Measurements from ENCODE around the gene LAMA1. TPM values are rescaled to one million over a fixed set of nuclear protein-coding genes. Genes with fewer than 3 reads are reported as not detected.

LAMA1 gene
- total and polyA plus RNA-seq, 10 of the 15 experiments (the other 5 are each of a cell fraction or from before 2014, with no cell fraction given) = under 0.01 to 1.9 (median 0.06) TPM; not detected in 6

DNA sequence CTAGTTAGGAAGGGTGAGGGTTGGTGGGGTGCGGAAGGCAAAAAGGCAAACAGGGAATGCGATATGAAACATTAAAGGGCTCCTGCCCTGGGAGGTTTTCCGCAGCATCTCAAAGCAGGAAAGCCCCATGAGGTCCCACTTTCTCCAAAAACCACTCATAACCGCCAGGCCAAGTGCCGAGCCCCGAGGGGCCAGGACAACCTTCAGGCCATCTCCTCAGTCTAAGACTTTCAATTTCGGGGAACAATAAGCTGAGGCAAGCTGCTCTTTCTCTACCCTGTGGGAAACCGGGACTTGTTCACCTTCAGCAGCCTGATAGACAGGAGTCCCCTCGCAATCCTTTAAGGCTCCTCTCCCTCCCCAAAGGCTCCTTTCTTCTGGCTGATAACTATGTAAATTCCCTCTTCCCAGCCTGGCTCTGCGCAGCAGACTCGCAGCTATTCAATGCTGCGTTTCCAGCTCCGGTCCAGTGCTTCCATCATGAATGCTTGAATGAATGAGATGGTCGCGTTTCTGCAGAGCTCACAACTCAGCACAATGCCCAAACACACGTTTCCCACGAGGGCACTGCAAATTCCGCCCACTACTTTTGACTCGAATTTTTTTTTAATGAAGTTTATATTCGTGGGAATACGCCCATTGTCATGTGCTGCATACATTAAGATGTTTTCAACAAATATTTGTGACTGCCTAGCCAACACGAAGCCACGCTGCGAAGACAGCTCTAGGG lies 1.4 kb downstream of the LAMA1 start (continued):
- TF ChIP-seq MLLT1 (IDR thresholded peaks at IDR 0.05) (no peak), LARP7 (IDR thresholded peaks at IDR 0.05) (no peak), PAX5 (IDR thresholded peaks at IDR 0.05; ENCODE audit: borderline replicate concordance, low read depth, low read length) (no peak), ZBTB4 (CRISPR knock-in tag; IDR thresholded peaks at IDR 0.05) (no peak), CREM (IDR thresholded peaks at IDR 0.05; ENCODE audit: low read depth) (no peak), SUPT20H (IDR thresholded peaks at IDR 0.05; ENCODE audit: borderline replicate concordance, control insufficient read depth, low read depth, low read length) (no peak), ZNF24 (IDR thresholded peaks at IDR 0.05) (no peak), SP1 (IDR thresholded peaks at IDR 0.05; ENCODE audit: low read depth, low read length) (no peak), SMARCA5 (IDR thresholded peaks at IDR 0.05) (no peak), BMI1 (IDR thresholded peaks at IDR 0.05; ENCODE audit: borderline replicate concordance) (no peak), PBX3 (IDR thresholded peaks at IDR 0.05; ENCODE audit: insufficient replicate concordance, low read depth, low read length) (no peak), RAD51 (IDR thresholded peaks at IDR 0.05) (no peak)

Data from GM12878 (cell line).